IPS-15b (cell line): Measurements from ENCODE around the gene BCL6B.
"Not testable (repeated sequence)": the region's sequence is repeated elsewhere in the genome, so short reads cannot be mapped to it uniquely, and the experiment has no call there.

Experiments
- H3K27me3 ChIP-seq: one replicate; pipeline ENCODE4 v1.6.1; 2013; ENCODE audit warnings: low read length; ENCODE audit not compliant: control insufficient read depth, insufficient read depth
- H3K36me3 ChIP-seq: one replicate; pipeline ENCODE4 v1.6.1; 2013; ENCODE audit warnings: low read length; ENCODE audit not compliant: control insufficient read depth, insufficient read depth
- H3K4me1 ChIP-seq: one replicate; pipeline ENCODE4 v1.6.1; 2013; ENCODE audit warnings: mild to moderate bottlenecking, low read length; ENCODE audit not compliant: control insufficient read depth, insufficient read depth
- H3K4me3 ChIP-seq: one replicate; pipeline ENCODE4 v1.5.1; 2013; ENCODE audit warnings: low read depth, low read length
- H3K9ac ChIP-seq: one replicate; pipeline ENCODE4 v1.6.1; 2013; ENCODE audit warnings: low read depth, mild to moderate bottlenecking, low read length
- H3K9me3 ChIP-seq: one replicate; pipeline ENCODE4 v1.6.1; 2013; ENCODE audit warnings: mild to moderate bottlenecking, low read length; ENCODE audit not compliant: control insufficient read depth, insufficient read depth

Gene BCL6B

GRCh38 chr17:7022781-7023571 lies at the start of gene BCL6B:
Gene BCL6B (plus strand): TSS chr17:7023050. CDS start chr17:7023672, 622 bp downstream.
- Histone ChIP-seq H3K27me3 (peaks cover 36% of the 10 kb centered on the region), H3K9me3 (no peaks in the 10 kb centered on the region), H3K36me3 (peaks cover 3% of the 10 kb centered on the region), H3K4me1 (peaks cover 3% of the 10 kb centered on the region), H3K4me3 (peak within 1 kb of the TSS; percentile 81), H3K9ac (peak within 1 kb of the TSS; percentile 37)

DNA sequence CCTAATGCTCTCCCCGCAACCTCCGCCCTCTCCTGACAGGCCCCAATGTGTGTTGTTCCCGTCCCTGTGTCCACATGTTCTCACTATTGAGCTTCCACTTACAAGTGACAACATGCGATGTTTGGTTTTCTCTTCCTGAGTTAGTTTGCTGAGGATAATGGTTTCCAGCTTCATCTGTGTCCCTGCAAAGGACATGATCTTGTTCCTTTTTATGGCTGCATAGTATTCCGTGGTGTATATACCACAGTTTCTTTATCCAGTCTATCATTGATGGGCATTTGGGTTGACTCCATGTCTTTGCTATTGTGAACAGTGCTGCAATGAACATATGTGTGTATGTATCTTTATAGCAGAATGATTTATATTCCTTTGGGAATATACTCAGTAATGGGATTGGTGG lies 43.4 kb upstream of the BCL6B start:
- not testable (repeated sequence) for H3K9ac ChIP-seq, H3K4me1 ChIP-seq, H3K27me3 ChIP-seq, H3K9me3 ChIP-seq, H3K36me3 ChIP-seq, H3K4me3 ChIP-seq

- H3K4me3 ChIP-seq = no peak overlapping the region
- H3K9ac ChIP-seq = no peak overlapping the region
These were observed 41.4 kb upstream of the BCL6B start for GRCh38 chr17:6981426-6981825.

DNA sequence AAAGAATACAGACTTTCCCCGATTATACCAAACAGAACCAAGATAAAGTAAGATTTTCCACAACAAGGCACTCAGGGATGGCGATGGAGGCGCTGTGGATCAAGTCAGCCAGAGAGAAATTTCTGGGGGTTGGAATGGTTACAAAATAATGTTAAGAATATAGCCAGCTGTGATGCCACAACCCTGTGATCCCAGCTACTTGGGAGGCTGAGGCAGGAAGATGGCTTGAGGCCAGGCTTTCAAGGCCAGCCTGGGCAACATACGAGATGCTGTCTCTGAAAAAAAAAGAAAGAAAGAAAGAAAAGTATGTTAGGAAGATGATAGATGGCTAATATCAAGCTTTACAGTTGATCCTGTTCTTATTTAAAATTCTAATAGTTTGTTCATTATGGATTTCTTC lies 37.6 kb upstream of the BCL6B start:
- Histone ChIP-seq H3K9me3 (no peaks in the 10 kb centered on the region), H3K9ac (no peak overlapping the region), H3K4me1 (no peaks in the 10 kb centered on the region), H3K36me3 (no peaks in the 10 kb centered on the region), H3K4me3 (no peak overlapping the region), H3K27me3 (no peaks in the 10 kb centered on the region)

More at GRCh38 chr17:6981426-6981825, 41.4 kb upstream of the BCL6B start:
- H3K27me3 ChIP-seq = no peaks in the 10 kb centered on the region
- H3K4me1 ChIP-seq = no peaks in the 10 kb centered on the region
- no peaks in the 10 kb centered on the region for H3K9me3 ChIP-seq
- H3K36me3 ChIP-seq = no peaks in the 10 kb centered on the region

DNA sequence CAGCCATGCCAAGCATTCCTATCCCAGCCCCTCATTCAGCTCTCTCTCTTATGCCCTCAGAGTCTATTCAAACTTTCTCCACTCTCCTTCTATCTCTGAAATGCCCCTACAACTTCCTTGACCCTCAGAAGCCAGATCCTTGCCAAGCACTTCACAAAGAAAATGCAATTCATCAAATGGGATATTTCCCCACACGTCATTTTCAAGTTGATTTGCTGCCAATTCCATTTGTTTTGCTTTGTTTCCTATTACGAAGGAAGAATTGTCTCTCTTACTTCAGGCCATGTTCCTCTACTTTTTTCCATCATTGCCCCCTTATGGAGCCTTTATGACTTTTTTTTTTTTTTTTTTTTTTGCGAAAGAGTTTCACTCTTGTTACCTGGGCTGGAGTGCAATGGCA lies 36.2 kb upstream of the BCL6B start:
- Histone ChIP-seq H3K36me3 (no peaks in the 10 kb centered on the region), H3K4me3 (no peak overlapping the region), H3K4me1 (no peaks in the 10 kb centered on the region), H3K9me3 (no peaks in the 10 kb centered on the region), H3K27me3 (no peaks in the 10 kb centered on the region), H3K9ac (no peak overlapping the region)

DNA sequence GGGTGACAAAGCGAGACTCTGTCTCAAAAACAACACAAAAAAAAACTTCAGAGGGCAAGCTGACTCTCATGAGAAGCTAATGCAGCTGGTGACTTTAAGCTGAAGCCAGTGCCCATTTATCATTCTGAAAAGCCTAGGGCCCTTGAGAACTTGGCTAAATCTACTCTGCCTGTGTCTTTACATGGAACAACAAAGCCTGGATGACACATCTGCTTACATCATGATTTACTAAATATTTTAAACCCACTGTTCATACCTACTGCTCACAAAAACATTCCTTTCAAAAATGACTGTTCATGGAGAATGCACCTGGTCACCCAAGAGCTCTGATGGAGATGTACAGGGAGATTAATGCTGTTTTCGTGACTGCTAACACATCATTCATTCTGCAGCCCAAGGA lies 33.1 kb upstream of the BCL6B start:
- Histone ChIP-seq H3K9ac (no peak overlapping the region), H3K36me3 (no peaks in the 10 kb centered on the region), H3K27me3 (peaks cover 18% of the 10 kb centered on the region), H3K4me3 (no peak overlapping the region), H3K4me1 (peaks cover under 1% of the 10 kb centered on the region), H3K9me3 (no peaks in the 10 kb centered on the region)

DNA sequence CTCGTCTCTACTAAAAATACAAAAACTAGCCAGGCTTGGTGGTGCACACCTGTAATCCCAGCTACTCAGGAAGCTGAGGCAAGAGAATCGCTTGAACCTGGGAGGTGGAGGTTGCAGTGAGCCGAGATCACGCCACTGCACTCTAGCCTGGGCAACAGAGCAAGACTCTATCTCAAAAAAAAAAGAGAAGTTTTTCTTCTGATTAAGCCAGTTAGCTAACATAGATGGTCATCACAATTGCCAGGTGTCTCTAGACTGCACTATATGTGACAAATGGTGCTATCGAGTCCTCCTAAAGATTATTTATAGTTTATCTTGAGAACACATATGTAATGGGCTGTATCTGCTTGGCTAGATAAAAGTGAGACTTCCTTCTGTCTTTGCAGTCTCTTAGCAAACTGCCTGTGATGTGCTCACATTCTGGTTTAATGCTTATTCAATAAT lies 29.2 kb upstream of the BCL6B start:
- H3K4me1 ChIP-seq, H3K36me3 ChIP-seq, H3K4me3 ChIP-seq, H3K9me3 ChIP-seq, H3K9ac ChIP-seq: not testable (repeated sequence)
- peaks cover 34% of the 10 kb centered on the region for H3K27me3 ChIP-seq

GRCh38 chr17:6994118-6994598 lies 28.7 kb upstream of the BCL6B start:
- Histone ChIP-seq H3K9me3 (no peaks in the 10 kb centered on the region), H3K4me3 (no peak overlapping the region), H3K27me3 (peaks cover 34% of the 10 kb centered on the region), H3K9ac (no peak overlapping the region), H3K4me1 (peaks cover 3% of the 10 kb centered on the region), H3K36me3 (peaks cover 6% of the 10 kb centered on the region)

DNA sequence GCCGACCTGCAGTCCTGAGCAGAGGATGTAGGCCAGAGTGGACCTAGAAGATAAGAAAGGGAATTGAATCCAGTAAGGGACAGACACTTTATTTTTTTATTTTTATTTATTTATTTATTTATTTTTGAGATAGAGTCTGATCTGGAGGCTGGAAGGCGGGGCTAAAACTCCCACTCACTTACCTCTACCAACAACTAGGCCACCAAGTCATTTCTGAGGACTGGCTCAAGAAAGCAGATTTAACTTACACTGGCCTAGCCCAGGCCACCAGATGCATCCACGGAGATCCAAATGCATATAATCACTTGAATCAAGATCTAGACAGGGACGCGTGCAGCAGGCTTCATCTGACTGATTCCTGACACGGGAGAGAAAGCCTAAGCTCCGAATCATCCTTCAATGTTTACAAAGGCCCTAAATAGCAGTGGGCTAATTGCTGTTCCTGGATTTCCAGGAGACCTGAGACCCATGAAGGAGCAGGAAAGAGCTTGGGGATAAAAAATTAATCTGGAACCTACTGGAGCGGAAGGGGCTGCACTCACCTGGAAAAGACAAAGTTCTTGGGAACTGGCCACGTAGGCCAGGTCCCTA lies 28.1 kb upstream of the BCL6B start:
- Histone ChIP-seq H3K4me3 (peak overlapping the region; percentile 63), H3K36me3 (peaks cover 11% of the 10 kb centered on the region), H3K4me1 (peaks cover 3% of the 10 kb centered on the region), H3K9ac (no peak overlapping the region), H3K9me3 (no peaks in the 10 kb centered on the region), H3K27me3 (peaks cover 34% of the 10 kb centered on the region)

- Histone ChIP-seq H3K27me3 (peaks cover 34% of the 10 kb centered on the region), H3K4me3 (peak within 1 kb of the TSS; percentile 63), H3K4me1 (peaks cover 3% of the 10 kb centered on the region), H3K36me3 (peaks cover 13% of the 10 kb centered on the region), H3K9me3 (no peaks in the 10 kb centered on the region), H3K9ac (no peak within 1 kb of the TSS)
These were observed 27.2 kb upstream of the BCL6B start, which contains the start of gene ALOX12 for GRCh38 chr17:6995500-6996255. Gene ALOX12 (plus strand): TSS chr17:6996049. CDS start chr17:6996118, 69 bp downstream.

GRCh38 chr17:6996256-6997011 lies 26.4 kb upstream of the BCL6B start:
- Histone ChIP-seq H3K4me1 (peaks cover 3% of the 10 kb centered on the region), H3K36me3 (peaks cover 13% of the 10 kb centered on the region), H3K27me3 (peaks cover 34% of the 10 kb centered on the region), H3K9me3 (no peaks in the 10 kb centered on the region), H3K4me3 (peak overlapping the region; percentile 63), H3K9ac (no peak overlapping the region)
